HCT116 (cell line): ENCODE data around the gene HDDC3. TPM values are rescaled to one million over a fixed set of nuclear protein-coding genes. Genes with fewer than 3 reads are reported as not detected.

Experiments
- total RNA-seq: library from RNA; stranded (reverse); gene quantifications from one replicate; pipeline ENCODE4 v1.2.1, GENCODE V29; 2021; ENCODE audit not compliant: unreplicated experiment

HDDC3 gene
- total RNA-seq, 1 experiment from 2014 or later, result 20.4 TPM

Other genes starting within 250 kb of the HDDC3 start
- gene BLM, start 215.2 kb downstream of the HDDC3 start, total RNA-seq, result 24.6 TPM
- gene FURIN, start 64.0 kb downstream of the HDDC3 start, total RNA-seq, result 42.0 TPM
- 5.3 TPM for gene FES, start 48.0 kb downstream of the HDDC3 start, total RNA-seq
- 44.9 TPM for gene MAN2A2, start 29.2 kb downstream of the HDDC3 start, total RNA-seq
- gene UNC45A, start 2.7 kb upstream of the HDDC3 start, total RNA-seq, result 95.4 TPM
- 38.5 TPM for gene RCCD1, start 22.3 kb upstream of the HDDC3 start, total RNA-seq
- 186 TPM for gene PRC1, start 62.0 kb upstream of the HDDC3 start, total RNA-seq
- 23.1 TPM for gene VPS33B, start 90.0 kb upstream of the HDDC3 start, total RNA-seq
- gene SV2B, start 167.7 kb upstream of the HDDC3 start, total RNA-seq, result not detected